IMR-90 (cell line): Measurements from ENCODE around the gene ELMOD3. TPM values are rescaled to one million over a fixed set of nuclear protein-coding genes. Genes with fewer than 3 reads are reported as not detected.

Experiments used
- ATAC-seq: fragments of 200-7000 bp; cut with Tn5 transposase; 2 replicates; pipeline ENCODE4 v1.9.1; 2020; ENCODE audit warnings: low read depth, mild to moderate bottlenecking, moderate library complexity
- BruUV-seq: library from RNA; stranded (reverse); fragments of 400-500 nt; replicated peaks from 2 replicates; lab custom pipeline; 2021; lab: Mats Ljungman, UMichigan
- CTCF ChIA-PET: fragments of 300-600 bp; formaldehyde crosslinking; extraction: SDS; loops from one replicate; lab custom pipeline; 2021; ENCODE audit warnings: antibody characterized with exemption; lab: Yijun Ruan, JAX
- POLR2A ChIA-PET: fragments of 300-600 bp; sonication (Branson Sonifier 250); formaldehyde crosslinking; loops from one replicate; lab custom pipeline; 2022; ENCODE audit warnings: antibody characterized with exemption; ENCODE audit not compliant: unreplicated experiment; lab: Charles Lee
- DNase-seq: peaks from one replicate; pipeline ENCODE4 v3.0.0; 2013
- H2AFZ ChIP-seq: replicated peaks from 2 replicates; pipeline ENCODE3; 2013; ENCODE audit warnings: low read length, mild to moderate bottlenecking; ENCODE audit not compliant: poor library complexity
- H2AK5ac ChIP-seq: 2 replicates; pipeline ENCODE4 v1.6.1; 2013; ENCODE audit warnings: low read depth, low read length, inconsistent platforms
- H2AK9ac ChIP-seq: replicated peaks from 2 replicates; pipeline ENCODE3; 2013; ENCODE audit warnings: mild to moderate bottlenecking, low read depth, low read length, moderate library complexity; ENCODE audit not compliant: poor library complexity
- H2BK120ac ChIP-seq: 2 replicates; pipeline ENCODE4 v1.6.1; 2013; ENCODE audit warnings: low read depth, low read length, inconsistent platforms
- H2BK15ac ChIP-seq: 3 replicates; pipeline ENCODE4 v1.6.1; 2013; ENCODE audit warnings: low read depth, low read length, inconsistent platforms
- H2BK20ac ChIP-seq: 2 replicates; pipeline ENCODE4 v1.6.1; 2013; ENCODE audit warnings: low read depth, mild to moderate bottlenecking, inconsistent platforms, low read length, moderate library complexity
- H2BK5ac ChIP-seq: 2 replicates; pipeline ENCODE4 v1.6.1; 2013; ENCODE audit warnings: mild to moderate bottlenecking, low read depth, low read length, inconsistent platforms; ENCODE audit not compliant: poor library complexity, severe bottlenecking
- H3K14ac ChIP-seq: replicated peaks from 2 replicates; pipeline ENCODE4 v1.6.1; 2013; ENCODE audit warnings: low read depth, low read length, inconsistent platforms
- H3K18ac ChIP-seq: 2 replicates; pipeline ENCODE4 v1.6.1; 2013; ENCODE audit warnings: low read depth, low read length, control low read depth
- H3K23ac ChIP-seq: 2 replicates; pipeline ENCODE4 v1.6.1; 2013; ENCODE audit warnings: low read depth, low read length, inconsistent platforms
- H3K27ac ChIP-seq: 2 replicates; pipeline ENCODE4 v1.5.1; 2013; ENCODE audit warnings: mild to moderate bottlenecking, control low read depth, low read length; ENCODE audit not compliant: insufficient read depth
- H3K27me3 ChIP-seq: 2 replicates; pipeline ENCODE4 v1.6.1; 2013; ENCODE audit warnings: low read length; ENCODE audit not compliant: control insufficient read depth, insufficient read depth
- H3K36me3 ChIP-seq: 2 replicates; pipeline ENCODE4 v1.6.1; 2013; ENCODE audit warnings: low read length, mixed read lengths; ENCODE audit not compliant: control insufficient read depth, insufficient read depth
- H3K4ac ChIP-seq: 2 replicates; pipeline ENCODE4 v1.6.1; 2013; ENCODE audit warnings: low read depth, low read length, inconsistent platforms
- H3K4me1 ChIP-seq: 2 replicates; pipeline ENCODE4 v1.6.1; 2013; ENCODE audit warnings: low read length, mixed read lengths; ENCODE audit not compliant: control insufficient read depth, insufficient read depth
- H3K4me2 ChIP-seq: 2 replicates; pipeline ENCODE4 v1.6.1; 2013; ENCODE audit warnings: low read depth, mild to moderate bottlenecking, control low read depth, low read length, moderate library complexity
- H3K4me3 ChIP-seq: 2 replicates; pipeline ENCODE4 v1.5.1; 2013; ENCODE audit warnings: low read depth, mild to moderate bottlenecking, control low read depth, low read length, moderate library complexity; ENCODE audit not compliant: insufficient read depth
- H3K56ac ChIP-seq: 2 replicates; pipeline ENCODE4 v1.6.1; 2013; ENCODE audit warnings: low read length, inconsistent platforms; ENCODE audit not compliant: insufficient read depth; ENCODE audit errors: extremely low read depth
- H3K79me1 ChIP-seq, 2 experiments: 2 replicates each; pipeline ENCODE4 v1.6.1; 2013; ENCODE audit warnings: low read length in 2 of 2, inconsistent platforms in 1 of 2, low read depth in 1 of 2
- H3K9ac ChIP-seq: 2 replicates; pipeline ENCODE4 v1.6.1; 2013; ENCODE audit warnings: low read depth, low read length, control low read depth
- H3K9me1 ChIP-seq: 2 replicates; pipeline ENCODE4 v1.6.1; 2013; ENCODE audit warnings: low read length, inconsistent platforms; ENCODE audit not compliant: insufficient read depth
- H3K9me3 ChIP-seq: 2 replicates; pipeline ENCODE4 v1.6.1; 2013; ENCODE audit warnings: low read length; ENCODE audit not compliant: control insufficient read depth, insufficient read depth
- H4K20me1 ChIP-seq: 2 replicates; pipeline ENCODE4 v1.6.1; 2013; ENCODE audit warnings: low read length, inconsistent platforms; ENCODE audit not compliant: insufficient read depth
- H4K5ac ChIP-seq: 2 replicates; pipeline ENCODE4 v1.6.1; 2013; ENCODE audit warnings: mild to moderate bottlenecking, low read depth, low read length, control low read depth
- H4K8ac ChIP-seq, 2 experiments: 2 replicates each; pipeline ENCODE4 v1.6.1; 2013; ENCODE audit warnings: low read depth in 2 of 2, low read length in 2 of 2, control low read depth in 1 of 2, inconsistent platforms in 1 of 2
- H4K91ac ChIP-seq: 2 replicates; pipeline ENCODE4 v1.6.1; 2013; ENCODE audit warnings: low read depth, low read length, inconsistent platforms; ENCODE audit not compliant: insufficient read depth
- BHLHE40 ChIP-seq: fragments of 150-350 bp; IDR thresholded peaks from 2 replicates; pipeline ENCODE4 v1.6.1; 2016; ENCODE audit warnings: mild to moderate bottlenecking, low read depth, low read length
- CEBPB ChIP-seq: IDR thresholded peaks from 2 replicates; pipeline ENCODE4 v1.6.1; 2012; ENCODE audit warnings: low read depth, low read length, improper control_type of control experiment
- CTCF ChIP-seq: conservative IDR thresholded peaks from 2 replicates; pipeline ENCODE4 v1.5.1; 2012; ENCODE audit warnings: mild to moderate bottlenecking, low read depth, low read length, improper control_type of control experiment
- ELK1 ChIP-seq: fragments of 150-350 bp; IDR thresholded peaks from 2 replicates; pipeline ENCODE4 v1.6.1; 2016; ENCODE audit warnings: low read depth, mild to moderate bottlenecking, low read length, moderate library complexity, borderline replicate concordance
- FOS ChIP-seq: fragments of 150-350 bp; IDR thresholded peaks from 2 replicates; pipeline ENCODE4 v1.6.1; 2016; ENCODE audit warnings: low read depth, low read length
- MAFK ChIP-seq: IDR thresholded peaks from 2 replicates; pipeline ENCODE4 v1.6.1; 2012; ENCODE audit warnings: low read depth, low read length, improper control_type of control experiment
- MAZ ChIP-seq: IDR thresholded peaks from 2 replicates; pipeline ENCODE4 v1.6.1; 2012; ENCODE audit warnings: low read depth, mild to moderate bottlenecking, low read length, improper control_type of control experiment, moderate library complexity, borderline replicate concordance
- MXI1 ChIP-seq: IDR thresholded peaks from 2 replicates; pipeline ENCODE4 v1.6.1; 2012; ENCODE audit warnings: low read depth, mild to moderate bottlenecking, low read length, moderate library complexity, borderline replicate concordance
- NFE2L2 ChIP-seq: fragments of 150-350 bp; IDR thresholded peaks from 2 replicates; pipeline ENCODE4 v1.6.1; 2016; ENCODE audit warnings: low read depth, mild to moderate bottlenecking, low read length
- POLR2A ChIP-seq: IDR thresholded peaks from 2 replicates; pipeline ENCODE4 v1.6.1; 2012; ENCODE audit warnings: mild to moderate bottlenecking, low read depth, low read length
- RAD21 ChIP-seq: IDR thresholded peaks from 2 replicates; pipeline ENCODE4 v1.6.1; 2012; ENCODE audit warnings: low read length, improper control_type of control experiment
- RFX5 ChIP-seq: IDR thresholded peaks from 2 replicates; pipeline ENCODE4 v1.8.0; 2012; ENCODE audit warnings: low read depth, mild to moderate bottlenecking, low read length, moderate library complexity
- USF2 ChIP-seq: fragments of 150-350 bp; IDR thresholded peaks from 2 replicates; pipeline ENCODE4 v1.6.1; 2017; ENCODE audit warnings: mild to moderate bottlenecking, antibody characterized with exemption, low read length, low read depth
- WGBS, 2 experiments: methylation state at CpG; one replicate each; pipeline versions ENCODE4 v1.1.5 to v1.1.7; 2013; ENCODE audit warnings: missing lambda C conversion rate in 2 of 2; ENCODE audit not compliant: insufficient read length in 1 of 2; ENCODE audit errors: extremely low coverage in 2 of 2; 5-methylcytosine and 5-hydroxymethylcytosine counted together
- dilution Hi-C: fragments of 300-500 bp; cut with HindIII; formaldehyde crosslinking; loops from one replicate; pipeline ENCODE4 v1.14.3; 2018; ENCODE audit warnings: low sequenced_read_pairs; ENCODE audit not compliant: unreplicated experiment
- in situ Hi-C: fragments of 300-500 bp; cut with MboI; formaldehyde crosslinking; loops from 3 replicates; pipeline ENCODE4 v1.14.3; 2019; ENCODE audit warnings: low sequenced_read_pairs, inconsistent platforms, mixed read lengths
- intact Hi-C: fragments of 100-400 bp; cut with micrococcal nuclease; formaldehyde crosslinking; loops from 2 replicates; pipeline ENCODE4 v1.10.0; 2022
- polyA plus RNA-seq, 3 experiments: library from polyadenylated mRNA; depleted of rRNA; stranded (reverse); fragments of >200 nt; gene quantifications; 2 replicates each; pipeline ENCODE4 v1.2.3, GENCODE V29; 2012; ENCODE audit warnings: low replicate concordance in 1 of 3
- total RNA-seq: library from RNA; depleted of rRNA; stranded (reverse); fragments of >200 nt; gene quantifications from 2 replicates; pipeline ENCODE4 v1.2.3, GENCODE V29; 2012

The ELMOD3 gene
- total and polyA plus RNA-seq, 2 of the 4 experiments (the other 2 are of a cell fraction), result 13.1 to 20.7 TPM

GRCh38 chr2:85437488-85438200, 83.1 kb downstream of the ELMOD3 start:
- no TSS peak for BruUV-seq
- H3K4ac ChIP-seq, result peak overlapping the region; percentile 99
- peak overlapping the region; percentile 90 for H4K91ac ChIP-seq
- TF ChIP-seq RFX5, result no peak
- TF ChIP-seq ELK1, result no peak
- peak; percentile 65; the same call in 1 of the 2 replicates for TF ChIP-seq BHLHE40
- peak; percentile 78 for TF ChIP-seq POLR2A
- 0 out of 2 replicates have a peak, but pooled peaks have one; percentile 6 for TF ChIP-seq FOS
- peak; percentile 38; the same call in 1 of the 2 replicates for TF ChIP-seq MAFK
- peak; percentile 63; the same call in 1 of the 2 replicates for TF ChIP-seq MAZ
- TF ChIP-seq NFE2L2, result peak; percentile 90
- TF ChIP-seq USF2, result peak; percentile 94
- peak; percentile 69; the same call in 1 of the 2 replicates for TF ChIP-seq MXI1
- TF ChIP-seq CEBPB, result no peak
- no peak for TF ChIP-seq RAD21
- TF ChIP-seq CTCF, result no peak
- H3K4me2 ChIP-seq, result peak overlapping the region; percentile 92
- H3K79me1 ChIP-seq, result peaks cover 0 to 10% of the 10 kb centered on the region in 2 experiments; a peak in 1 of 4 replicates
- no peaks in the 10 kb centered on the region for H3K9me3 ChIP-seq
- peak overlapping the region; percentile 72 for H3K23ac ChIP-seq
- H3K27ac ChIP-seq, result peak overlapping the region; percentile 79
- H3K9me1 ChIP-seq, result peaks cover 19% of the 10 kb centered on the region; the same call in 1 of the 2 replicates
- H3K4me3 ChIP-seq, result peak overlapping the region; percentile 29; the same call in 1 of the 2 replicates
- H3K27me3 ChIP-seq, result no peaks in the 10 kb centered on the region
- peaks cover 29% of the 10 kb centered on the region for H3K4me1 ChIP-seq
- H2BK120ac ChIP-seq, result peak overlapping the region; percentile 92
- no peaks in the 10 kb centered on the region for H3K36me3 ChIP-seq
- ChIA-PET POLR2A (interaction anchor here (0.6 to 2.0 kb wide), 5 partner anchors 9 to 159 kb away, joined by 3 to 14 read pairs (median 7); partner anchors contain the start of gene MAT2A), CTCF (interaction anchor here (0.6 to 0.7 kb wide), 2 partner anchors 17 to 114 kb away, joined by 3 read pairs; no protein-coding TSS in a partner anchor)
- ATAC-seq, result peak; percentile 63
- no peaks in the 10 kb centered on the region for H4K20me1 ChIP-seq
- peak overlapping the region; percentile 40 for H3K56ac ChIP-seq
- H3K18ac ChIP-seq, result peak overlapping the region; percentile 97
- H2AFZ ChIP-seq, result peak overlapping the region; percentile 94
- intact Hi-C loops (no loop called here), dilution Hi-C loops (no loop called here), in situ Hi-C loops (no loop called here)
- H3K14ac ChIP-seq, result peak overlapping the region; percentile 95
- peak overlapping the region; percentile 83 for H2BK5ac ChIP-seq
- H4K5ac ChIP-seq, result peak overlapping the region; percentile 99
- 8% methylated on average over 23 of the region's 64 CpGs; no CpG with 5 or more reads in 1 of the 2 experiments for WGBS, 2 experiments
- peak overlapping the region; percentile 87 for H2AK5ac ChIP-seq
- peak overlapping the region; percentile 95 to 97 for H4K8ac ChIP-seq
- peak overlapping the region; percentile 79; the same call in 2 of the 3 replicates for H2BK15ac ChIP-seq
- peak overlapping the region; percentile 74 for H3K9ac ChIP-seq
- peak; percentile 77 for DNase-seq
- H2BK20ac ChIP-seq, result peak overlapping the region; percentile 73
- H2AK9ac ChIP-seq, result peak overlapping the region; percentile 95
